GM23248 (cell line): ENCODE measurements around the gene C9orf85.

Experiments used
- EZH2 ChIP-seq: fragments of 200-600 bp; sonication (generic); IDR thresholded peaks from 2 replicates; pipeline ENCODE4 v1.6.1; 2018; ENCODE audit warnings: antibody characterized with exemption, mild to moderate bottlenecking; ENCODE audit not compliant: insufficient read depth, poor library complexity, severe bottlenecking
- EZH2phosphoT487 ChIP-seq: fragments of 200-600 bp; sonication (generic); IDR thresholded peaks from 2 replicates; pipeline ENCODE4 v1.6.1; 2018; ENCODE audit warnings: antibody characterized with exemption, moderate library complexity, mild to moderate bottlenecking, low read depth; ENCODE audit not compliant: insufficient read depth

- TF ChIP-seq EZH2 (no peak), EZH2phosphoT487 (no peak)
Observed at GRCh38 chr9:72012646-72013045, 101.2 kb downstream of the C9orf85 start.
